Measurements from ENCODE around the gene PPP2R3A.

- TF ChIP-seq CTCF (IDR thresholded peaks at IDR 0.05; ENCODE audit: low read depth, low read length) = no peak
- no peak for TF ChIP-seq EZH2phosphoT487 (IDR thresholded peaks at IDR 0.05; ENCODE audit: low read depth)
Observed at GRCh38 chr3:135991621-135992020, 26.1 kb downstream of the PPP2R3A start.
